SK-N-SH (cell line): Measurements from ENCODE around the gene STUB1. TPM values are rescaled to one million over a fixed set of nuclear protein-coding genes. Genes with fewer than 3 reads are reported as not detected.

Experiments used
- CTCF ChIA-PET: fragments of 300-600, 350-600 bp; formaldehyde crosslinking; extraction: SDS; loops from one replicate; lab custom pipeline; 2021; lab: Yijun Ruan, JAX
- POLR2A ChIA-PET: fragments of 350-600 bp; sonication (Branson Sonifier 250); formaldehyde crosslinking; extraction: SDS; loops from one replicate; lab custom pipeline; 2020; ENCODE audit warnings: antibody characterized with exemption, inconsistent platforms; lab: Yijun Ruan, JAX
- DNase-seq: peaks from one replicate; pipeline ENCODE4 v3.0.0; 2012
- H2AFZ ChIP-seq: fragments of 200-600 bp; sonication (generic); 2 replicates; pipeline ENCODE4 v1.8.1; 2016; ENCODE audit warnings: antibody characterized with exemption, mild to moderate bottlenecking, low read depth
- H3F3A ChIP-seq: fragments of 200-600 bp; sonication (generic); replicated peaks from 2 replicates; pipeline ENCODE3; 2016; ENCODE audit warnings: antibody characterized with exemption, mild to moderate bottlenecking; ENCODE audit not compliant: insufficient read depth
- H3K27ac ChIP-seq, 2 experiments: fragments of 200-500 bp in 1 of 2; fragments of 200-600 bp in 1 of 2; sonication (Bioruptor generic) in 1 of 2; sonication (generic), shearing (Covaris generic) in 1 of 2; 2 replicates each; pipeline versions ENCODE4 v1.5.1 to v1.6.1; 2014 to 2016; ENCODE audit warnings: low read depth in 2 of 2, inconsistent platforms in 1 of 2, low read length in 1 of 2, mild to moderate bottlenecking in 1 of 2, mixed read lengths in 1 of 2
- H3K27me3 ChIP-seq: fragments of 200-600 bp; sonication (generic), shearing (Covaris generic); 2 replicates; pipeline ENCODE4 v1.6.1; 2016; ENCODE audit warnings: mixed run types; ENCODE audit not compliant: insufficient read depth
- H3K36me3 ChIP-seq, 2 experiments: fragments of 200-500 bp in 1 of 2; fragments of 200-600 bp in 1 of 2; sonication (Bioruptor generic) in 1 of 2; sonication (generic) in 1 of 2; replicated peaks in 1 of 2; 2 replicates each; pipeline versions ENCODE3 to v1.5.1; 2014 to 2016; ENCODE audit warnings: low read length in 1 of 2, mild to moderate bottlenecking in 1 of 2; ENCODE audit not compliant: insufficient read depth in 2 of 2, control insufficient read depth in 1 of 2
- H3K4me1 ChIP-seq, 2 experiments: fragments of 200-500 bp in 1 of 2; fragments of 200-600 bp in 1 of 2; sonication (Bioruptor generic) in 1 of 2; sonication (generic), shearing (Covaris generic) in 1 of 2; 2 replicates each; pipeline versions ENCODE4 v1.5.1 to v1.6.1; 2014 to 2016; ENCODE audit warnings: low read depth in 1 of 2, low read length in 1 of 2, mixed run types in 1 of 2; ENCODE audit not compliant: insufficient read depth in 2 of 2, control insufficient read depth in 1 of 2
- H3K4me2 ChIP-seq: fragments of 200-600 bp; sonication (generic), shearing (Covaris generic); 2 replicates; pipeline ENCODE4 v1.6.1; 2017; ENCODE audit warnings: mixed run types
- H3K4me3 ChIP-seq, 2 experiments: fragments of 200-500 bp in 1 of 2; fragments of 200-600 bp in 1 of 2; sonication (Bioruptor generic) in 1 of 2; sonication (generic), shearing (Covaris generic) in 1 of 2; 2 replicates each; pipeline versions ENCODE4 v1.5.1 to v1.8.1; 2014 to 2016; ENCODE audit warnings: low read depth in 2 of 2, inconsistent platforms in 1 of 2, low read length in 1 of 2, mild to moderate bottlenecking in 1 of 2, mixed read lengths in 1 of 2, moderate library complexity in 1 of 2
- H3K79me2 ChIP-seq: fragments of 200-600 bp; sonication (generic); 2 replicates; pipeline ENCODE4 v1.8.1; 2017; ENCODE audit warnings: mild to moderate bottlenecking; ENCODE audit not compliant: insufficient read depth
- H3K9ac ChIP-seq: fragments of 200-600 bp; sonication (generic); 2 replicates; pipeline ENCODE4 v1.6.1; 2017; ENCODE audit warnings: mixed run types
- H3K9me2 ChIP-seq: fragments of 200-600 bp; sonication (generic); 2 replicates; pipeline ENCODE4 v1.6.1; 2017; ENCODE audit warnings: mixed run types
- H3K9me3 ChIP-seq: fragments of 200-600 bp; sonication (generic); 2 replicates; pipeline ENCODE4 v1.6.1; 2017; ENCODE audit warnings: mixed run types, mild to moderate bottlenecking, moderate library complexity
- H4K20me1 ChIP-seq: fragments of 200-600 bp; sonication (generic); 2 replicates; pipeline ENCODE4 v1.6.1; 2017; ENCODE audit warnings: mild to moderate bottlenecking, mixed run types; ENCODE audit not compliant: insufficient read depth
- CHD2 ChIP-seq: fragments of 150-350 bp; IDR thresholded peaks from 2 replicates; pipeline ENCODE4 v1.6.1; 2018; ENCODE audit warnings: low read length; ENCODE audit not compliant: partially characterized antibody
- EP300 ChIP-seq, 2 experiments: IDR thresholded peaks; 2 replicates each; pipeline versions ENCODE4 v1.4.0 to v1.6.1; 2012; ENCODE audit warnings: borderline replicate concordance in 1 of 2, low read depth in 1 of 2, low read length in 1 of 2
- EZH2phosphoT487 ChIP-seq: fragments of 200-600 bp; sonication (generic); IDR thresholded peaks from 2 replicates; pipeline ENCODE4 v1.6.1; 2017; ENCODE audit warnings: low read depth, mixed run types, mild to moderate bottlenecking, antibody characterized with exemption, moderate library complexity, borderline replicate concordance
- FOSL2 ChIP-seq: IDR thresholded peaks from 2 replicates; pipeline ENCODE4 v1.4.0; 2012; ENCODE audit warnings: low read depth, mild to moderate bottlenecking, moderate library complexity, borderline replicate concordance
- FOXM1 ChIP-seq: IDR thresholded peaks from 2 replicates; pipeline ENCODE4 v1.4.0; 2012; ENCODE audit warnings: low read depth, mild to moderate bottlenecking
- GABPA ChIP-seq: IDR thresholded peaks from 2 replicates; pipeline ENCODE4 v1.4.0; 2012; ENCODE audit warnings: low read depth, mild to moderate bottlenecking
- GATA2 ChIP-seq: sonication (generic); formaldehyde crosslinking; IDR thresholded peaks from 2 replicates; pipeline ENCODE4 v1.5.0; 2020; ENCODE audit warnings: mild to moderate bottlenecking, missing genetic modification reagents
- JUND ChIP-seq: IDR thresholded peaks from 2 replicates; pipeline ENCODE4 v1.4.0; 2012
- MXI1 ChIP-seq: IDR thresholded peaks from 2 replicates; pipeline ENCODE4 v1.6.1; 2012; ENCODE audit warnings: mild to moderate bottlenecking, low read depth, low read length, improper control_type of control experiment
- NFIC ChIP-seq: IDR thresholded peaks from 2 replicates; pipeline ENCODE4 v1.4.0; 2012; ENCODE audit warnings: borderline replicate concordance
- NRF1 ChIP-seq: IDR thresholded peaks from 2 replicates; pipeline ENCODE4 v1.6.1; 2012; ENCODE audit warnings: low read depth, mild to moderate bottlenecking, low read length
- POLR2AphosphoS5 ChIP-seq: IDR thresholded peaks from 2 replicates; pipeline ENCODE4 v1.6.1; 2012; ENCODE audit warnings: low read depth, low read length
- RFX5 ChIP-seq: IDR thresholded peaks from 2 replicates; pipeline ENCODE4 v1.6.1; 2012; ENCODE audit warnings: mild to moderate bottlenecking, improper control_type of control experiment, low read length
- RXRA ChIP-seq: IDR thresholded peaks from 2 replicates; pipeline ENCODE4 v1.4.0; 2012; ENCODE audit warnings: low read depth, mild to moderate bottlenecking, borderline replicate concordance
- SIN3A ChIP-seq: IDR thresholded peaks from 2 replicates; pipeline ENCODE4 v1.6.1; 2012; ENCODE audit warnings: low read depth, mild to moderate bottlenecking, low read length, moderate library complexity, borderline replicate concordance
- SMC3 ChIP-seq: IDR thresholded peaks from 2 replicates; pipeline ENCODE4 v1.6.1; 2012; ENCODE audit warnings: low read depth, low read length, improper control_type of control experiment
- TAF1 ChIP-seq: IDR thresholded peaks from 2 replicates; pipeline ENCODE4 v1.6.1; 2012; ENCODE audit warnings: low read depth, mild to moderate bottlenecking, low read length, moderate library complexity, borderline replicate concordance
- TCF12 ChIP-seq: IDR thresholded peaks from 2 replicates; pipeline ENCODE4 v1.4.0; 2012
- YY1 ChIP-seq: IDR thresholded peaks from 2 replicates; pipeline ENCODE4 v1.4.0; 2012; ENCODE audit warnings: low read depth, mild to moderate bottlenecking
- WGBS: methylation state at CpG from one replicate; pipeline ENCODE4 v1.1.6; 2017; ENCODE audit warnings: low lambda C conversion rate; 5-methylcytosine and 5-hydroxymethylcytosine counted together
- polyA plus RNA-seq, 3 experiments: library from polyadenylated mRNA; depleted of rRNA; stranded (reverse); fragments of >200 nt; gene quantifications; 2 replicates each; pipeline ENCODE4 v1.2.3, GENCODE V29; 2012
- TF ChIP-seq, protein P1 (sequence below): fragments of 200-600 bp; sonication (generic); IDR thresholded peaks from 2 replicates; pipeline ENCODE4 v1.6.1; 2017; ENCODE audit warnings: antibody characterized with exemption, mild to moderate bottlenecking, moderate library complexity
- TF ChIP-seq, protein P2 (sequence below): IDR thresholded peaks from 2 replicates; pipeline ENCODE4 v1.4.0; 2012; ENCODE audit warnings: low read depth
- TF ChIP-seq, protein P3 (sequence below): IDR thresholded peaks from 2 replicates; pipeline ENCODE4 v1.4.0; 2012; ENCODE audit warnings: low read depth, borderline replicate concordance
- TF ChIP-seq, protein P4 (sequence below): IDR thresholded peaks from 2 replicates; pipeline ENCODE4; 2012

The STUB1 gene
- polyA plus RNA-seq, 1 of the 3 experiments (the other 2 are of a cell fraction), result 323 TPM

DNA sequence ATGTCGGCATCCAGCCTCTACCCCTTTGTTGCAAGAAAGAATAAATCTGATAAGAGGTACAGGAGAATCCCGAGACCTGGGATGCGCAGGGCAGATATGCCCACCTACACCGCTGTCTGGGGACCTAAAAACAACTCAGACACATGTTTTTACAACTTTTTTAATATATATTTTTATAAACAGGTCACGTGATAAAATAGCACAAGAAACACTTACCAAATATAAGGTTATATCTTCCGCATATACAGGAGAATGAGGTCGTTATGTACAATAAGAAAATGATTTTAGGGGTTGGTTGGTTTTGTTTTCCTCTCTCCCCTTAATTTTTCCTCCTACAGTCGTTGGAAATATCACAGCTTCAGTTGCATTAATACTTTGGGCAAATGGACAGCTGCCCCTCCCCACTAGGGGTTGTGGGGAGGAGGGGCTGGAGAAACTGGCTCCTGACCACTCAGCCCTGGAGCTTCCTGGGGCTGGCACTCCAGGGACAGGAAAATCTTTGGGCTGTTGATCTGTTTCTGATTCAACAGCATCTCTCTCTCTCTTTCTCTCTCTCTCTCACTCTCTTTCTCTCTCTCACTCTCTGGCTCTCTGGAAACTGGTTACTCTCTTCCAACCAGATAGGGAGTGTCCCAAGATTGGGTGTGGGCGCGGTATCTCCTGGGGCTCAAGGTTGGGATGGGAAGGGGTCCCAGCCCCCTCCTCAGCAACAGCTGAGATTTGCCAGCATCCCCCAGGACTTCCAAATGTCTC lies 12.3 kb downstream of the STUB1 start:
- H3K4me2 ChIP-seq, result no peak overlapping the region
- TF ChIP-seq SIN3A (no peak), FOSL2 (no peak), NRF1 (no peak), NFIC (no peak)
- TF ChIP-seq, protein P1, sequence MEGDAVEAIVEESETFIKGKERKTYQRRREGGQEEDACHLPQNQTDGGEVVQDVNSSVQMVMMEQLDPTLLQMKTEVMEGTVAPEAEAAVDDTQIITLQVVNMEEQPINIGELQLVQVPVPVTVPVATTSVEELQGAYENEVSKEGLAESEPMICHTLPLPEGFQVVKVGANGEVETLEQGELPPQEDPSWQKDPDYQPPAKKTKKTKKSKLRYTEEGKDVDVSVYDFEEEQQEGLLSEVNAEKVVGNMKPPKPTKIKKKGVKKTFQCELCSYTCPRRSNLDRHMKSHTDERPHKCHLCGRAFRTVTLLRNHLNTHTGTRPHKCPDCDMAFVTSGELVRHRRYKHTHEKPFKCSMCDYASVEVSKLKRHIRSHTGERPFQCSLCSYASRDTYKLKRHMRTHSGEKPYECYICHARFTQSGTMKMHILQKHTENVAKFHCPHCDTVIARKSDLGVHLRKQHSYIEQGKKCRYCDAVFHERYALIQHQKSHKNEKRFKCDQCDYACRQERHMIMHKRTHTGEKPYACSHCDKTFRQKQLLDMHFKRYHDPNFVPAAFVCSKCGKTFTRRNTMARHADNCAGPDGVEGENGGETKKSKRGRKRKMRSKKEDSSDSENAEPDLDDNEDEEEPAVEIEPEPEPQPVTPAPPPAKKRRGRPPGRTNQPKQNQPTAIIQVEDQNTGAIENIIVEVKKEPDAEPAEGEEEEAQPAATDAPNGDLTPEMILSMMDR, result no peak
- no peaks in the 10 kb centered on the region for H3K9me2 ChIP-seq
- no peak overlapping the region for H3K27ac ChIP-seq
- H3K27me3 ChIP-seq, result no peaks in the 10 kb centered on the region
- H3K4me1 ChIP-seq, result peaks cover 9 to 13% of the 10 kb centered on the region in 2 experiments; a peak in 2 of 4 replicates
- peaks cover 0 to 2% of the 10 kb centered on the region in 2 experiments for H3K36me3 ChIP-seq
- CTCF ChIA-PET, result interaction anchor here (0.7 to 0.9 kb wide), 3 partner anchors 11 to 25 kb away, joined by 3 read pairs; no protein-coding TSS in a partner anchor
- H2AFZ ChIP-seq, result no peak overlapping the region
- no peak for DNase-seq
- H3K4me3 ChIP-seq, result no peak overlapping the region
- no peak overlapping the region for H3K9ac ChIP-seq
- H4K20me1 ChIP-seq, result no peaks in the 10 kb centered on the region
- H3K9me3 ChIP-seq, result no peaks in the 10 kb centered on the region
- WGBS, result 79% methylated on average over 10 of the region's 10 CpGs
- POLR2A ChIA-PET, result no interaction called here
- peaks cover 20% of the 10 kb centered on the region for H3F3A ChIP-seq
- peaks cover 8% of the 10 kb centered on the region; the same call in 1 of the 2 replicates for H3K79me2 ChIP-seq

DNA sequence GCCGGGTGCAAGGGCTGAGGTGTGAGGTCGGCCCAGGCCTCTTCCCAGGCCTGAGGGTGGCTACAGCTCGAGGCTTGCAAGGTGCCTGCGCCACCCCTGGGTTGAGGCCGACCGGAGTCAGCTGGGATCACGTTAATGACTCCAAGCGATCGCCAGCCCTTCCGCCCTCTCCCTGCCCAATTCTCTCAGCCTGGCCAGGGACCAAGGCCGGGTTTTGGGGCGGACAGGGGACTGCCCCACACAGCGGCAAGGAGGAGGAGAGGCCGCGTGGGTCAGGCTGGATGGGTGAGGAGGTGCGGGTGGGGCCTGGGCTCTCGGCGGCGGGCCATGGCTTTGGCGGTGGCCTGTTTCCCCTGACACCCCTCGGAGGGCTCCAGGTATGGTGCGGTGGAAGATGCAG lies 13.2 kb downstream of the STUB1 start:
- no peak overlapping the region for H3K27ac ChIP-seq
- H3K79me2 ChIP-seq, result peaks cover 15% of the 10 kb centered on the region; the same call in 1 of the 2 replicates
- ChIA-PET CTCF (no interaction called here), POLR2A (no interaction called here)
- TF ChIP-seq FOSL2 (no peak), FOXM1 (no peak), SMC3 (no peak), EP300 (IDR thresholded peaks at IDR 0.05; ENCODE audit: borderline replicate concordance in 1 of 2, low read depth in 1 of 2, low read length in 1 of 2) (no peak), SIN3A (no peak), POLR2AphosphoS5 (no peak), EZH2phosphoT487 (no peak), RFX5 (no peak), MXI1 (no peak), GATA2 (CRISPR knock-in tag) (no peak), CHD2 (no peak), JUND (no peak), RXRA (no peak), GABPA (no peak), TCF12 (no peak), TAF1 (no peak), YY1 (no peak)
- TF ChIP-seq, protein P2, sequence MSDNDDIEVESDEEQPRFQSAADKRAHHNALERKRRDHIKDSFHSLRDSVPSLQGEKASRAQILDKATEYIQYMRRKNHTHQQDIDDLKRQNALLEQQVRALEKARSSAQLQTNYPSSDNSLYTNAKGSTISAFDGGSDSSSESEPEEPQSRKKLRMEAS, result no peak
- TF ChIP-seq, protein P3, sequence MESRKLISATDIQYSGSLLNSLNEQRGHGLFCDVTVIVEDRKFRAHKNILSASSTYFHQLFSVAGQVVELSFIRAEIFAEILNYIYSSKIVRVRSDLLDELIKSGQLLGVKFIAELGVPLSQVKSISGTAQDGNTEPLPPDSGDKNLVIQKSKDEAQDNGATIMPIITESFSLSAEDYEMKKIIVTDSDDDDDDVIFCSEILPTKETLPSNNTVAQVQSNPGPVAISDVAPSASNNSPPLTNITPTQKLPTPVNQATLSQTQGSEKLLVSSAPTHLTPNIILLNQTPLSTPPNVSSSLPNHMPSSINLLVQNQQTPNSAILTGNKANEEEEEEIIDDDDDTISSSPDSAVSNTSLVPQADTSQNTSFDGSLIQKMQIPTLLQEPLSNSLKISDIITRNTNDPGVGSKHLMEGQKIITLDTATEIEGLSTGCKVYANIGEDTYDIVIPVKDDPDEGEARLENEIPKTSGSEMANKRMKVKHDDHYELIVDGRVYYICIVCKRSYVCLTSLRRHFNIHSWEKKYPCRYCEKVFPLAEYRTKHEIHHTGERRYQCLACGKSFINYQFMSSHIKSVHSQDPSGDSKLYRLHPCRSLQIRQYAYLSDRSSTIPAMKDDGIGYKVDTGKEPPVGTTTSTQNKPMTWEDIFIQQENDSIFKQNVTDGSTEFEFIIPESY, result no peak
- TF ChIP-seq, protein P4, sequence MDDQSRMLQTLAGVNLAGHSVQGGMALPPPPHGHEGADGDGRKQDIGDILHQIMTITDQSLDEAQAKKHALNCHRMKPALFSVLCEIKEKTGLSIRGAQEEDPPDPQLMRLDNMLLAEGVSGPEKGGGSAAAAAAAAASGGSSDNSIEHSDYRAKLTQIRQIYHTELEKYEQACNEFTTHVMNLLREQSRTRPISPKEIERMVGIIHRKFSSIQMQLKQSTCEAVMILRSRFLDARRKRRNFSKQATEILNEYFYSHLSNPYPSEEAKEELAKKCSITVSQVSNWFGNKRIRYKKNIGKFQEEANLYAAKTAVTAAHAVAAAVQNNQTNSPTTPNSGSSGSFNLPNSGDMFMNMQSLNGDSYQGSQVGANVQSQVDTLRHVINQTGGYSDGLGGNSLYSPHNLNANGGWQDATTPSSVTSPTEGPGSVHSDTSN, result no peak
- H3K36me3 ChIP-seq, result peaks cover 0 to 2% of the 10 kb centered on the region in 2 experiments
- H2AFZ ChIP-seq, result no peak overlapping the region
- no peaks in the 10 kb centered on the region; the same call in 1 of the 2 replicates for H4K20me1 ChIP-seq
- H3K9me2 ChIP-seq, result no peaks in the 10 kb centered on the region
- peaks cover 20% of the 10 kb centered on the region for H3F3A ChIP-seq
- H3K27me3 ChIP-seq, result no peaks in the 10 kb centered on the region
- no peak overlapping the region for H3K4me2 ChIP-seq
- no peaks in the 10 kb centered on the region for H3K9me3 ChIP-seq
- WGBS, result 90% methylated on average over 11 of the region's 22 CpGs
- no peak for DNase-seq
- no peak overlapping the region for H3K9ac ChIP-seq
- no peak overlapping the region for H3K4me3 ChIP-seq
- peaks cover 9 to 13% of the 10 kb centered on the region in 2 experiments; a peak in 2 of 4 replicates for H3K4me1 ChIP-seq
